GM12864 (cell line): Measurements from ENCODE around the gene VWA7.
"Not testable (repeated sequence)": the region's sequence is repeated elsewhere in the genome, so short reads cannot be mapped to it uniquely, and the experiment has no call there.

Source experiments
- DNase-seq: peaks from one replicate; pipeline ENCODE4 v3.0.0-alpha.2; 2011; ENCODE audit warnings: low read depth
- H3K4me3 ChIP-seq: 2 replicates; pipeline ENCODE4 v1.5.1; 2011; ENCODE audit warnings: mild to moderate bottlenecking, low read depth, low read length, control low read depth
- CTCF ChIP-seq: IDR thresholded peaks from 2 replicates; pipeline ENCODE4 v1.5.1; 2011; ENCODE audit warnings: low read depth, mild to moderate bottlenecking, moderate library complexity, low read length, control low read depth, inconsistent platforms; ENCODE audit errors: missing control alignments

Gene VWA7

DNA sequence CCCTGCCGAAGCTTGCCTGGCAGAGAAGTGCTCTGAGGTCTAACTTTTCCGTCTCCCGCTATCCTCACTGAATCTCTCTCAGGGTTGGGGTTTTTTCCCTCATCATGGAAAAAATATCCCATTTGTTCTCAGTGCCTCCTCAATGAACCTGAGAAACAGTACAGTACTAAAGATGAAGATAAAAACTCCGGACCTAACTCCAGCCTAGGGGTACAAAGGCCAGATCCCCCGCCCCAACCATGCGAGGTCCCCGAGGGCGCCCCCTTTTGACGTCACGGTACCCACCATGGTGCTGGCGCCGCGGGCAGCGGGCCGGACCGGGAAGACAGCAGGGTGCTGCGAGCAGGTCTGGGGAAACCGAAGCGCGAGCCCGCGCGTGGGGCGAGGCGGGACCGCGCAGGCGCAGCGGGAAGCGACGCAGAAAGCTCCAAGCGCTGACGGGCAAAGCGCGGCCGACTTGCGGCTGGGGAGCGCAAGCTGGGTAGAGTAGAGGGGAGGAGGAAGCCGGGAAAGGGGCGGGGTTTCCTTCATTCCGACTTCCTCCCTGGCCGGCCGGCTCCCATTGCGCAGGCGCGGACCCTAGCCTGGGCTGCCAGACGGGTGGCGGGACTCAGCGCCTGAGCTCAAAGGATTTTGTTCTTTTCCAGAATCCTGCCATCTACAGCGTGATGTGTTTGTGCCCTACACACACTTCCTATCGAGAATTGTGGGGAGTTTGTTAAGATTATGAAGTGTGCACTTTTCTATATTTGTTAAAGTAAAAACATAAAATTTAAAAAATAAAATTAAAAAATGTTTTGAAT, 29.5 kb upstream of the VWA7 start, which contains the start of gene LSM2:
TSS of gene LSM2 (minus strand) at position 497 of the 803 bp plus-strand sequence. CDS start at position 288, 209 bp downstream.
- TF ChIP-seq CTCF: no peak
- DNase-seq: peak; percentile 83

DNA sequence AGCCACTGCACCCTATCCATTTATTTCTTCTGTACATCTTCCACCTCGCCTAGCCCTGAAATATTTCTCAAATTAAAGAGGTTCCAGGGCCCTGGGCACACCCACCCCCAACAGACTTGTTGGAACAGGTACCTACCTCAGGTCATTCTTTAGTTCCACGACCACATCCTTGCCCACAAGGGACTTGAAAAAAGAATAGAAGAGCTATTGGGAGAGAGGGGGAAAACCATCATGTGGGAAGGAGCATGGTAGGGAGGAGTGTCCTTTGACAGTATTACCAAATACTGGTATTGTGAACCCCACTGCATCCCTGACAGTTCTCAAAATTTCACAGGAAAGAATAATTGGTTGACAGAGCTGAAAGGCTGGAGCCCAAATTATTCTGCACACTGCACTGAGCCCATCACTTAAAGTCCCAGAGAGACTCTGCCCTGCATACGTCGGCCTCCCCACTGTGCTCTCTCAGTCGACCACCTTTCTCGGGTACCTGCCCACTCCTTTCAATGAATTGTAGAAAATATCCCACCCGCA, 28.9 kb upstream of the VWA7 start:
- DNase-seq: no peak
- no peak for TF ChIP-seq CTCF
- H3K4me3 ChIP-seq: peak overlapping the region; percentile 61

More for the DNA sequence above, 29.5 kb upstream of the VWA7 start, which contains the start of gene LSM2:
- H3K4me3 ChIP-seq: peak within 1 kb of the TSS; percentile 61

DNA sequence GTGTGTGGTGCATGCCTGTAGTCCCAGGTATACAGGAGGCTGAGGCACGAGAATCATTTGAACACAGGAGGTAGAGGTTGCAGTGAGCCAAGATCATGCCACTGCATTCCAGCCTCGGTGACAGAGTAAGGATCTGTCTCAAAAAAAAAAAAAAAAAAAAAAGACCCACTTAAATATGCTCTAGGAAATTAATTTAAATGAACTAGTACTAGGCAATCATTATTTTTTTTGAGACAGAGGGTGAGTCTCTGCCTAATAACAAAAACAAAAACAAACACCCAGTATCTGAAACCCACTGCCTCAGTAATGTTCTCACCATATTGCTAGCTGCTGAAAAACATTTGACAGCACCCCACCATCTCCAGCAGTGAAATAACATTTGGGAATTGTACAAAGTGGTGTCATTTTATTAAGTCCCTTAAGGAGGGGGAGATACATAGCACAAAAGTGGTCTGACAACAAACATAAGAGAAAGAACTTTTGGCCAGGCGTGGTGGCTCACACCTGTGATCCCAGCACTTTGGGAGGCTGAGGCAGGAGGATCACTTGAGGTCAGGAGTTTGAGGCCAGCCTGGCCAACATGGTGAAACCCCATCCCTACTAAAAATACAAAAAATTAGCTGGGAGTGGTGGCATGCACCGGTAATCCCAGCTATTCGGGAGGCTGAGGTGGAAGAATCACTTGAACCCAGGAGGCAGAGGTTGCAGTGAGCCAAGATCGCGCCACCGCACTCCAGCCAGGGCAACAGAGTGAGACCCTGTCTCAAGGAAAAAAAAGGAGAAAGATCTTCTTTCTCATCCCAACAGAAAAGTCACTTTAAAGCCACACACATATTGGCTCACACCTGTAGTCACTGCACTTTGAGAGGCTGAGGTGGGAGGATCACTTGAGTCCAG, 24.2 kb upstream of the VWA7 start:
- not testable (repeated sequence) for H3K4me3 ChIP-seq, DNase-seq

DNA sequence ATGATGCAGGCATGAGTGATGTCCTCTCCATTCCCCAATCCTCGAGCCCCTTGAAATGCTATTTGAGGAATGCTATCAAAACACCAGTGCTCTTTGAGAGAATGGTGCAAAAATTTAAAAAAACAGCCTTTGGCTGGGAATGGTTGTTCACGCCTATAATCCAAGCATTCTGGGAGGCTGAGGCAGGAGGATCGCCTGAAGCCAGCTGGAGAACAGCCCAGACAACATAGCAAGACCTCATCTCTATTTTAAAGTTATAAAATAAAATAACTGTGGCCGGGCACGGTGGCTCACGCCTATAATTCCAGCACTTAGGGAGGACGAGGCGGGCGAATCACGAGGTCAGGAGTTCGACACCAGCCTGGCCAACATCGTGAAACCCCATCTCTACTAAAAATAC, 22.7 kb upstream of the VWA7 start:
- no peak for TF ChIP-seq CTCF
- no peak overlapping the region for H3K4me3 ChIP-seq
- no peak for DNase-seq

DNA sequence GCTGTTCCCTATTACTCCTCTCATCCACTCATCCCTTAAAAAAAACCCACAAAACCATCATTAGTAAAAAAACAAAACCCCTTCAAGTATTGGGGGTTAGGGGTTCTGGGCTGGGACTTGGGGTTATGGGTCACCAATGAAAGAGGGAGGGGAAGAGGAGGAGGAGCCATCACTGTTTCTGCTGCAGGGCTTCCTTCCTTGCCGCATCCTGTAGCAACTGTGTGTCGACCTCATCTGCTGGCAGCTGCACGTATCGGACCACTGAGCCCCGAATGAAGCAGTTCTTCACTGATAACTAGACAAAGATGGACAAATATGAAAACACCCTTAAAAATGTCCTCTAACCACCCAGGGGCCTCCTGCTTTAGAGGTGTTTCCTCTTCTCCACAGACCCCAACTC, 20.5 kb upstream of the VWA7 start:
- DNase-seq: no peak
- no peak overlapping the region for H3K4me3 ChIP-seq
- no peak for TF ChIP-seq CTCF

DNA sequence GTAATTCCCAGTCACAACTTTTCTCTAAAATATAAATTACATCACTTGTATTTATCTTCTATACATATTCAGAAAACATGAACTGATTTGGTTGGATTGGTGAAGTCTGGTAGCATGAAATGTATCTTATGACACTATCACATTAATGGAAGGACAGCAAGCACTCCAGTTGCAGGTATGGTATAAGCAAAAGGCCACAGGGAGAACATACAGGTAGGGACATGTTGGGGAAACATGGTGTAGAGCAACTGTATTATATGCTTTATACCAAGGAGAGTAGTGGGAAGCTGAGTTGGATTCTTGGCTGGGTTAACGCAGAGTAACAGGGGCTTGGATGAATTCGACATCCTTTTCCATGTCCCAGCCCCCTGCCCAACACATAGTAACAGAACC, 19.9 kb upstream of the VWA7 start:
- TF ChIP-seq CTCF: no peak
- DNase-seq: no peak
- H3K4me3 ChIP-seq: no peak overlapping the region

DNA sequence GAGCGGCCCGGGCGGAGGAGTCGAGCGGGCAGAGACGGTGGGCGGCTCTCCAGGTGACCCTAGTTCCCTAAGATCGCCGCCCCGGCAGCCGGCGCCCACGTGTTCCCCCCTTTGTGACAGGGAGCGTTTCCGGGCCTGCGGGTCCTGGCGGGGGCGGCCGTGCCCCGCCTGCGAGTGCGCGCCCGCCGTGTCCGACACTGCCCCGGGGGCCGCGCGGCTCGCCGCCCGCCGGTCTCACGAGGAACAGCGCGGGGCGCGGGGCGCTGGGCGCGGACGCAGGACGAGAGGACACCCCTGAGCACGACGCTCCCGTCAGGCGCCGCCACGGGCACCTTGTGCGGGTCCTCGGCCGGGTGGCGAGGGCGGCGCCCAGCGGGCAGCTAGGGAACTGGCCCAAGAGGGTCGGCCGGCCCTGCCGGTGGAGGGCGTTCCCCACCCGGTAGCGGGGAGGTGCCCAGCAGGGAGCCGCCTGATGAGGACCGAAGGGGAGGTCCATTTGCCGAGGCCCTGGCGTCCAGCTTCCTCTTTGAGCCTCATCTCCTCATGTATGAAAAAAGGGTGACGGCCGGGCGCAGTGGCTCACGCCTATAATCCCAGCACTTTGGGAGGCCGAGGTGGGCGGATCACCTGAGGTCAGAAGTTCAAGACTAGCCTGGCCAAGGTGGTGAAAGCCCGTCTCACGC, 18.6 kb upstream of the VWA7 start, which contains the start of gene VARS1:
TSS of gene VARS1 (minus strand) at position 137 of the 683 bp plus-strand sequence. CDS start 535 bp downstream, outside the sequence.
- DNase-seq: peak; percentile 64
- TF ChIP-seq CTCF: peak; percentile 84
- H3K4me3 ChIP-seq: peak within 1 kb of the TSS; percentile 94
